Stimulated activated CD4-positive, alpha-beta T cell treated with anti-CD3 and anti-CD28 coated beads, Interleukin-4, amount 100 ng/mL, for 48 hours (primary cell): ENCODE results near the gene CFAP53.
"Not testable (repeated sequence)": the region's sequence is repeated elsewhere in the genome, so short reads cannot be mapped to it uniquely, and the experiment has no call there.

Experiments used
- DNase-seq, 2 donors: peaks; one replicate each; pipeline ENCODE4 v3.0.0-alpha.2; 2020; ENCODE audit warnings: low read depth in 2 of 2

CFAP53 gene, protein sequence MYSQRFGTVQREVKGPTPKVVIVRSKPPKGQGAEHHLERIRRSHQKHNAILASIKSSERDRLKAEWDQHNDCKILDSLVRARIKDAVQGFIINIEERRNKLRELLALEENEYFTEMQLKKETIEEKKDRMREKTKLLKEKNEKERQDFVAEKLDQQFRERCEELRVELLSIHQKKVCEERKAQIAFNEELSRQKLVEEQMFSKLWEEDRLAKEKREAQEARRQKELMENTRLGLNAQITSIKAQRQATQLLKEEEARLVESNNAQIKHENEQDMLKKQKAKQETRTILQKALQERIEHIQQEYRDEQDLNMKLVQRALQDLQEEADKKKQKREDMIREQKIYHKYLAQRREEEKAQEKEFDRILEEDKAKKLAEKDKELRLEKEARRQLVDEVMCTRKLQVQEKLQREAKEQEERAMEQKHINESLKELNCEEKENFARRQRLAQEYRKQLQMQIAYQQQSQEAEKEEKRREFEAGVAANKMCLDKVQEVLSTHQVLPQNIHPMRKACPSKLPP

GRCh38 chr18:50266248-50266704 lies at the start of gene CFAP53:
Gene CFAP53, minus strand, starts transcription at chr18:50266495. Its CDS starts 91 bp downstream, at chr18:50266404.
- peak; percentile 72 to 85 for DNase-seq

DNA sequence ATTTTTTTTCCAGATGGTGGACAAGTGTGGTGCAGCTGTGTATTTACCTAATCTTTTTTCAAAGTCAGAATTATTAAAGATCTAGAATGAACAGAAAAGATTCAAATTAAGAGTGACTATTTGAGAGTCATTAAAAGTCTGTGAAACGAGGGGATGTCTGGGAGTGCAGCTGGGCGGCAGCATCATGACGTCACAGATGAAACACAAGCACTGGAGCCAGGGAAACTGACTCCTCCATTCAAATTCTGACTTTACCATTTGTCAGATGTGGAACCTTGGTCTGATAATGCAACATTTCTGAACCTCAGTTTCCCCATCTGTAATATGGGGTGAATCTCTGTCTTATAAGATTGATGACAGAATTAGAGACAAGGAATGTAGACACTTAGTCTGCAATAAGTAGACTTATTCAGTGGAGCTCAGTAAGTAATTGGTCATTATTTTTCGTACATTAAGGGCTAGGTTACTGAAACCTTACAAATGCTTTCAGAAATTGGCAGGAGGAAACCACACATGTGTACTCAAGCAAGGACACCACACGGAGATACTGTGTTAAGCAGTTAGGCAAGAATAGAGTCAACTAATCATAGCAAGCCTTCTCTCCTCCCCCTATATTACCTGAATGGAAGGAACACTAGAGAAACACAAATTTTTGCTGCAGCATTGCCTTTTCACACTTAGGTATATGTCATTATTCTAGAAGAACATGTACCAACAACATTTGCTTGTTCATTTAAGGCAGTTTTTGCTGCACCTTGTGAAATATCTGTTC lies 49.0 kb upstream of the CFAP53 start:
- DNase-seq, result no peak

DNA sequence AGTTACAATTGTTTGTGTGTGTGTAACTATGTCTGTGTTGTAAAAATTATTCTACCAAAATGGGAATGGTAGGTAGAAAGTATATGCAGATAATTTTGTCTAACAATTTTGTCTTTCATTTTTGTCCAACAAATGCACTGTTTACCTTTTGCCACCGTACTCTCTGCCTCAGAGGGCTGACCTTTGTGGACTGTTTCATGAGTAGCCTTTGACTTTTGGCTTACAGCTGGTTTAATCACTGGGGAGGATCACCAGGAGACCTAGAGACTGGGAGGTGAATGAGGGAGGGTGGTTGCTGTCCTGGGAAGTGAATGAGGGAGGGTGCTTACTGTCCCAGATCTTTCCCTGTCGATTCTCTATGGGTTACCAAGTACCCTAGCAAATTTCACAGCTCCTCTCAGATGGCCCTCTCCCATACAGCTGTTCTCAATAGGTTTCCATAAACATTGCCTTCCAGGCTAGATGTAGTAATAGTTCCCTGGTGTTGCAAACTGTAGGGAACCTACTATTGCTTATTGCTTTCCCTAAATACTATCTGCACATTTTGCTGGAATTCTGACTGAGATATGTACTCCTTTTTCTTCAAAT lies 47.7 kb upstream of the CFAP53 start:
- DNase-seq, result no peak

GRCh38 chr18:50313031-50313607 lies 46.8 kb upstream of the CFAP53 start:
- DNase-seq, result no peak

GRCh38 chr18:50312296-50313030 lies 46.2 kb upstream of the CFAP53 start:
- no peak for DNase-seq

DNA sequence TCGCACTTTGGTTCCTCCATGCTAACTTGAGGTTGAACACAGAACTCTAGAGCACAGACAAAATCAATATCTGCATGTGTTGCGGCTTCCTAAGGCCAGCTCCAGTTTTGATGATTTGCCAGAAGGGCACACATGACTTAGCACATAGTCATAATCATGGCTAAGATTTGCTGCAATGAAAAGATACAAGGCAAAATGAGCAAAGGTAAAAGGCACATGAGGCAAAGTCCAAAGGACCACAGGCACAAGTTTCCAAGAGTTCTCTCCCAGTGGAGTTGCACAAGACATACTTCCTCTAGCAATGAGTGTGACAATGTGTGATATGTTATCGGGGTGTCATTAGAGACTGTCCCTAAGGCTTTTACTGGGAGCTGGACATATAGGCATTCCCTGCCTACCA lies 45.4 kb upstream of the CFAP53 start:
- no peak for DNase-seq

- DNase-seq, result no peak
Measured at GRCh38 chr18:50310080-50310479, 43.8 kb upstream of the CFAP53 start.

- not testable (repeated sequence) for DNase-seq
Measured at GRCh38 chr18:50308851-50309250, 42.6 kb upstream of the CFAP53 start.

DNA sequence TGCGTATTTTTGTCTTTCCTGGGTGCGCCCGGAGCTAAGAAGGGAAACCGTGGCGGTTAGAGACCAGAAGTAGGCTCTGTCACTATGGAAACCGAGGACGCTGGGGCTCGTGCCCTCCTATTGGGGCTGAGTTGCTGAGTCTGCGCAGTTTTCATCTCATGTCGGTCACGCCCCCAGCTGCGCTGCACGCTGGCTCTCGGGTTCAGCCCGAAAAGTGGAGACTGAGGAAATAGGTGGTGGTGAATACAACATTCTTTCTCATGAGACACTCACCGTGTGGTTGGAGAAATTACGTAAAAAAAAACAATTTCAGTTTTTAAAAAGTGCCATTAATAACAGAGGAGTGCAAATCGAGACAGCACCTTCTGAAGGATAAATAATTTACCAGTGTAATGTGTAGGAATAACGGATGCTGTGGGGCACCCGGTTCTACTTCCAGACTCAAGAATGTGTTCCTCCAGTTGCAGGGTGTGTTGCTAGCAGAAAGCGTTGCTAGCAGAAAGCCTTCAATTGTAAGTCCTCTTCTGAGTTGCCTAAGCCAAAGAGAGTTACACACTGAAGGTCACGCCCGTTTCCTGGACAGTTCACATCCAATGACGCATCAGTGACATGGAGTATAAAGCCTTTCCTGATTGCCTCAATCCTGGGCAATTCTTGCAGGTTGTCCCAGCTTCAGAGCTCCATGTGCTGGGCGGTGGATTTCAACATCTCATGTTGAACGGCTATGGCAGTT lies 41.6 kb upstream of the CFAP53 start:
- peak; percentile 79 to 90 for DNase-seq

DNA sequence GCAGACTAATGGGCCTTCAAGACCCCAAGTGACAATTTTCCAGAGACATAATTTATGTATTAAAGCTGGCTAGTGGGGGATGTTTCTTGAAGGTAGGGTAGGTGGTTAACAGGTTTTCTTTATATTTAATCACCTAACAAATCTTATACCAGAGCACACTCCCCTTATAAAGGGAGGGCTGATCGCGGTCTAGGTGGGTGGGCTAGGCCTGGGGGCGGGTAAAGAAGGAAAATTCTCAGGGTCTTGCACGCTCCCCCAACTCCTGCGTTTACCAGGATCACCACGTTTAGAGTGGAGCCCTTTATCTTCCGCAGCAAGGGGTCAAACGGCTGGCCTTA lies 41.1 kb upstream of the CFAP53 start:
- DNase-seq, result no peak

DNA sequence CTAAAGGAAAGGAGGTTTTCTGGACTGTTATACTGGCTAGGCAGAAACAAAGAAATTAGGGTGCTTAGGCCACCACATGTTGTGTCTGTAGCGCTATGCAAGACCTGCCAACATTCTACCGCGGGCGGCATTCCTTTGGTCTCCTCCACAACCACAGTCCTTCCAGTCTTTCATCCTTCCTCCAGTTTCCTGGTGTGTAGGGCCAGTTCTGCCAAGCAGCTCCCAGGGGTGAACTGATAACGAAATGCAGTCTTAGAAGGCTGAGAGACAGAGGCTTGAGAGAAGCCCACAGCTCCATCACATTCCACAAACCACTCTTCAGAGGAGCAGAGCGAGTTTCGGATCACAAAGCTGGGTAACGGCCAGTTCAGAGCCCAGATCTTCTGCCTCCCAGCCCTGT lies 40.6 kb upstream of the CFAP53 start:
- DNase-seq, result no peak

GRCh38 chr18:50301074-50301473 lies 34.8 kb upstream of the CFAP53 start:
- DNase-seq, result no peak

- no peak for DNase-seq
Measured at GRCh38 chr18:50299626-50300388, 33.5 kb upstream of the CFAP53 start.

DNA sequence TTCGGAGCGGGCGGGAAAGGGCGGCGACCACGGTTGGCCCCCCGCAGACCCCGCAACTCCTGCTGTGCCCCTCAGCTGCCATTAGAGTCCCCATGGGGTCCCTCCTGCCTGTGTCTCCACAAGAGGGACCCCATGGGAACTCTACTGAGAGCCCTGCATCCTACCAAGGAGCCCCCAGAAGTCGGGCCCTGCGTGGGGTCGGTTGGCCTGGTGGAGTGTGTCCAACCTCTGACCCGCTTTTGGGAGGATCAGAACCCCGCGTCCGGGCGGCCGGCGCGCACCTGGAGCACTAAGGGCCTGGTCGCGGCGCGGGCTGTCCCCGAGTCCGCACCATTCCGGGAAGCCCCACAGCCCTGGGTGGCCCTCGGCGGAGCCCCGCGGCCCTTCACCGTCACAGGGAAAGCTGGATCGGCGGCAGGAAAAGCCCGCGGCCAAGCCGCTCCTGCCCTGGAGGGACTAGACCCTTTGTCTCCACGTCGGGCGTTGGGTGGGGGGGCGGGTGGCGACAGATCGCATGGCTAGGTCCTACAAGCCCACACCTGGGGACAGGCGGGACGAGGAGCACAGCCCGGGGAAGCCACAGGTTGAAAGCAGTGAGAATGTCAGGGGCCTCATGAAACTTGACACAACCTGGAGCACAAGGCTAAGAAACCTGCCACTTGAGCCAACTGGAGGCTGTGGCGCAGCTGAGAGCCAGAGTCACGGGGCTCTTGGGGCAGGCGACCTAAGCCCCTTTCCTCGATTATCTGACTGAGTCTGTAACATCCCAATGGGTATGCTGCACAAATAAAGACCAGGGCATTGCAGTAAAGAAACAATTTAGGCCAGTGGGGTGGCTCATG lies 32.4 kb upstream of the CFAP53 start:
- no peak for DNase-seq

DNA sequence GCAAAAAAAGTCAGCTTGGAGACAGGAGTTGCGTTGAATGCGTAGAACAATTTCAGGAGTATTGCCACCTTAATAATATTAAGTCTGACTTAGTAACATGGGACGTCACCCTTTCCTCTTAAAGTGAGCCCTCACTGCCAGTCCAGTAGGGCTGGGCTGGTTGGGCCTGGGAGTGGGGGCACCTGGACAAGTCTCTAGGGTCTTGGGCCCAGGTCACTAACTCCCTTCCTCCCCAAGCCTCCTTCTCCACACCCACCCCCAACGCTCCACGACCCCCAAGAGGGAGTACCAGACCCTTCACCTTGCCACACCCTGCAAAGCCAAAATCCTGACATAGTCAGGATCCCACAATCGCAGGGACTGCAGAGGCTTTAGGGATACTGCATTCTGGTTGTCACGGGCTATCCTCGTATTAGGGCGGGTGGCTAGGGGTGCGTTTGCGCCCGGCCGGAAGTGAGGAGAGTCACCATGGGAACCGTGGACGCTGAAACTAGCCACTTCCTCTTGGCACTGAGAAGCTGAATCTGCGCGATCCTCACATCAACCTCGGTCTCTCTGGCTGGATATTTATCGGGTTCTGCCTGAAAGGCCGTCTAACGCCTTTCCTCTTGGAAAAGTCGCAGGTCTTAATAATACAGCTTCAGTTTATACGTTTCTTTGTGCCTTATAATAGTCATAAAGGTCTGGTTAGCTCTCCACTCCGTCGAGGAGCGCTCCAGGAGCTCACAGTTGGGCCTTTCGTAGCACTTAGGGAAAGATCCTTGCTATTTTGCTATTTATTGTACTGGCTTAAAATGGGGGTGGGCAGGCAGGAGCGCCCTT lies 31.5 kb upstream of the CFAP53 start:
- DNase-seq, result peak; percentile 60 to 64

DNA sequence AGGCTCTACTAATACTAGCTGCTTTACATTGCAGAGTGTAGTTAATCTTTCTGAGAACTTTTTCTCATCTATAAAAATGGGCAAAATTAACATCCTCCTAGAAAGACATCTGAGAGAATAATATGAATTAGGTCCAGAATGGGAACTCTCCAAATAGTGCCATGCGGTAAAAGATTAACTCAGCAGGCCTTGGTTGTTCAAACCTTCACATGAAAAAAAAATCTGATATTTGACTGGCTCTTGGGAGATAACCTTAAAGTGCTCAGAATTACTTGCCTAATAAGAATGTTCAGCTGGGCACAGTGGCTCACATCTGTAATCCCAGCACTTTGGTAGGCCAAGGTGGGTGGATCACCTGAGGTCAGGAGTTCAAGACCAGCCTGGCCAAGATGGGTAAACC lies 26.7 kb upstream of the CFAP53 start:
- DNase-seq, result no peak

- no peak for DNase-seq
Measured at GRCh38 chr18:50289108-50289443, 22.8 kb upstream of the CFAP53 start.
